Keratinocyte (primary cell): Measurements from ENCODE around the gene OR2T33. TPM values are rescaled to one million over a fixed set of nuclear protein-coding genes. Genes with fewer than 3 reads are reported as not detected.

Source experiments
- DNase-seq: peaks from one replicate; pipeline ENCODE4 v3.0.0-alpha.2; 2011; ENCODE audit warnings: low read depth, missing footprints, low spot score
- FAIRE-seq: peaks from 2 replicates; lab custom pipeline; 2011; peaks lifted over from hg19 to GRCh38; lab: Jason Lieb, UNC
- H2AFZ ChIP-seq: 2 replicates; pipeline ENCODE4 v1.6.0; 2012; ENCODE audit warnings: low read length, control low read depth, inconsistent platforms; ENCODE audit not compliant: control insufficient read depth
- H3K27ac ChIP-seq: 2 replicates; pipeline ENCODE4 v1.5.1; 2011; ENCODE audit warnings: low read length; ENCODE audit not compliant: control insufficient read depth, insufficient read depth
- H3K27me3 ChIP-seq: 3 replicates; pipeline ENCODE4 v1.6.0; 2011; ENCODE audit warnings: low read length; ENCODE audit not compliant: control insufficient read depth, insufficient read depth; ENCODE audit errors: extremely low read depth
- H3K36me3 ChIP-seq, 2 experiments: 2 replicates in 1 of 2; 3 replicates in 1 of 2; pipeline ENCODE4 v1.5.1; 2011; ENCODE audit warnings: low read length in 2 of 2, mild to moderate bottlenecking in 1 of 2; ENCODE audit not compliant: control insufficient read depth in 2 of 2, insufficient read depth in 2 of 2; ENCODE audit errors: extremely low read depth in 1 of 2
- H3K4me1 ChIP-seq: 3 replicates; pipeline ENCODE4 v1.5.1; 2011; ENCODE audit warnings: low read length; ENCODE audit not compliant: control insufficient read depth, insufficient read depth; ENCODE audit errors: extremely low read depth
- H3K4me2 ChIP-seq: 3 replicates; pipeline ENCODE4 v1.6.0; 2011; ENCODE audit warnings: low read depth, low read length; ENCODE audit not compliant: control insufficient read depth, insufficient read depth; ENCODE audit errors: extremely low read depth
- H3K4me3 ChIP-seq, 3 experiments: fragments of 200-600 bp in 1 of 3; sonication (generic) in 1 of 3; 2 replicates in 2 of 3; 3 replicates in 1 of 3; pipeline ENCODE4 v1.5.1; 2011 to 2016; ENCODE audit warnings: low read length in 3 of 3, mild to moderate bottlenecking in 3 of 3, control low read depth in 2 of 3, inconsistent platforms in 1 of 3, low read depth in 1 of 3, mixed read lengths in 1 of 3, mixed run types in 1 of 3, moderate library complexity in 1 of 3; ENCODE audit not compliant: control insufficient read depth in 2 of 3, insufficient read depth in 2 of 3; ENCODE audit errors: extremely low read depth in 1 of 3
- H3K79me2 ChIP-seq: 2 replicates; pipeline ENCODE4 v1.6.0; 2012; ENCODE audit warnings: low read length; ENCODE audit not compliant: control insufficient read depth, insufficient read depth
- H3K9ac ChIP-seq: 3 replicates; pipeline ENCODE4 v1.6.0; 2011; ENCODE audit warnings: low read length; ENCODE audit not compliant: control insufficient read depth, insufficient read depth; ENCODE audit errors: extremely low read depth
- H3K9me1 ChIP-seq: 3 replicates; pipeline ENCODE4 v1.6.0; 2011; ENCODE audit warnings: low read length; ENCODE audit not compliant: control insufficient read depth, insufficient read depth; ENCODE audit errors: extremely low read depth
- H3K9me3 ChIP-seq: 2 replicates; pipeline ENCODE4 v1.5.1; 2012; ENCODE audit warnings: low read depth, low read length; ENCODE audit not compliant: control insufficient read depth
- H4K20me1 ChIP-seq: 3 replicates; pipeline ENCODE4 v1.6.0; 2011; ENCODE audit warnings: low read length; ENCODE audit not compliant: control insufficient read depth, insufficient read depth; ENCODE audit errors: extremely low read depth
- EZH2 ChIP-seq: IDR thresholded peaks from one replicate; pipeline ENCODE4 v1.6.1; 2012; ENCODE audit warnings: inconsistent platforms, mild to moderate bottlenecking, low read length, moderate library complexity
- dilution Hi-C: fragments of 300-500 bp; cut with MboI; formaldehyde crosslinking; loops from one replicate; pipeline ENCODE4 v1.7.0; 2020; ENCODE audit warnings: low sequenced_read_pairs; ENCODE audit not compliant: extremely low pct_ligation_motif_present
- polyA plus RNA-seq, 5 experiments: library from polyadenylated mRNA; depleted of rRNA in 3 of 5; stranded (reverse) in 3 of 5; stranded (forward) in 1 of 5; unstranded in 1 of 5; fragments of >200 nt; gene quantifications; 1 replicate in 1 of 5; 2 replicates in 3 of 5; 3 replicates in 1 of 5; pipeline versions ENCODE4 v1.2.1 to v1.2.3, GENCODE V29; 2011 to 2012; ENCODE audit warnings: missing spikeins in 2 of 5, low read depth in 1 of 5, low replicate concordance in 1 of 5
- TF ChIP-seq, protein P1 (sequence below), 3 experiments: IDR thresholded peaks in 1 of 3; conservative IDR thresholded peaks in 1 of 3; optimal IDR thresholded peaks in 1 of 3; 2 replicates in 2 of 3; 3 replicates in 1 of 3; pipeline versions ENCODE3 to v1.5.1; 2011; ENCODE audit warnings: low read length in 3 of 3, mild to moderate bottlenecking in 3 of 3, moderate library complexity in 2 of 3, control low read depth in 1 of 3, inconsistent platforms in 1 of 3; ENCODE audit not compliant: insufficient read depth in 2 of 3; ENCODE audit errors: extremely low read depth in 1 of 3

OR2T33 gene
- polyA plus RNA-seq, 1 donor (not counting 4 experiments of a cell fraction or from before 2014, with no cell fraction given), result not detected

GRCh38 chr1:248229360-248229908 is 48.3 kb downstream of the OR2T33 start:
- FAIRE-seq (no peak), DNase-seq (no peak)
- Histone ChIP-seq H4K20me1 (no peaks in the 10 kb centered on the region), H3K4me3 (no peak overlapping the region), H3K9ac (no peak overlapping the region), H3K9me1 (no peaks in the 10 kb centered on the region), H3K36me3 (no peaks in the 10 kb centered on the region), H3K9me3 (peaks cover 4% of the 10 kb centered on the region), H3K27me3 (no peaks in the 10 kb centered on the region), H3K4me1 (no peaks in the 10 kb centered on the region), H3K27ac (no peak overlapping the region), H3K4me2 (no peak overlapping the region), H2AFZ (no peak overlapping the region), H3K79me2 (no peaks in the 10 kb centered on the region)
- dilution Hi-C loops, result no loop called here
- TF ChIP-seq, protein P1, sequence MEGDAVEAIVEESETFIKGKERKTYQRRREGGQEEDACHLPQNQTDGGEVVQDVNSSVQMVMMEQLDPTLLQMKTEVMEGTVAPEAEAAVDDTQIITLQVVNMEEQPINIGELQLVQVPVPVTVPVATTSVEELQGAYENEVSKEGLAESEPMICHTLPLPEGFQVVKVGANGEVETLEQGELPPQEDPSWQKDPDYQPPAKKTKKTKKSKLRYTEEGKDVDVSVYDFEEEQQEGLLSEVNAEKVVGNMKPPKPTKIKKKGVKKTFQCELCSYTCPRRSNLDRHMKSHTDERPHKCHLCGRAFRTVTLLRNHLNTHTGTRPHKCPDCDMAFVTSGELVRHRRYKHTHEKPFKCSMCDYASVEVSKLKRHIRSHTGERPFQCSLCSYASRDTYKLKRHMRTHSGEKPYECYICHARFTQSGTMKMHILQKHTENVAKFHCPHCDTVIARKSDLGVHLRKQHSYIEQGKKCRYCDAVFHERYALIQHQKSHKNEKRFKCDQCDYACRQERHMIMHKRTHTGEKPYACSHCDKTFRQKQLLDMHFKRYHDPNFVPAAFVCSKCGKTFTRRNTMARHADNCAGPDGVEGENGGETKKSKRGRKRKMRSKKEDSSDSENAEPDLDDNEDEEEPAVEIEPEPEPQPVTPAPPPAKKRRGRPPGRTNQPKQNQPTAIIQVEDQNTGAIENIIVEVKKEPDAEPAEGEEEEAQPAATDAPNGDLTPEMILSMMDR (optimal IDR thresholded peaks at IDR 0.05 in 1 of 3, IDR thresholded peaks at IDR 0.05 in 1 of 3, conservative IDR thresholded peaks at IDR 0.05 in 1 of 3; ENCODE audit: extremely low read depth in 1 of 3, insufficient read depth in 2 of 3, low read length in 3 of 3), result no peak
- no peak for TF ChIP-seq EZH2

DNA sequence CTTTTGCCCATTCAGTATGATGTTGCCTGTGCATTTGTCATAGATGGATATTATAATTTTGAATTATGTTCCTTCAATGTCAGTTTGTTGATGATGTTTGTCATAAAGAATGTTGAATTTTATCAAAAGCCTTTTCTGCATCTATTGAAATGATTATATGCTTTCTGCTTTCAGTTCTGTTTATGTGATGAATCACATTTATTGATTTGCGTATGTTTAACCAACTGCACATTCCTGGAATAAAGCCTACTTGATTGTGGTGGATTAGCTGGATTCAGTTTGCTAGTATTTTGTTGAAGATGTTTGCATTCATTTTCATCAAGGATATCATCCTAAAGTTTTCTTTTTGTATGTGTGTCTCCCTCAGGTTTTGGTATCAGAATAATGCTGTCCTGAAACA is 52.2 kb downstream of the OR2T33 start:
- TF ChIP-seq EZH2, result no peak
- TF ChIP-seq, protein P1 (optimal IDR thresholded peaks at IDR 0.05 in 1 of 3, IDR thresholded peaks at IDR 0.05 in 1 of 3, conservative IDR thresholded peaks at IDR 0.05 in 1 of 3; ENCODE audit: extremely low read depth in 1 of 3, insufficient read depth in 2 of 3, low read length in 3 of 3), result no peak
- Histone ChIP-seq H3K9me3 (peaks cover 4% of the 10 kb centered on the region), H2AFZ (no peak overlapping the region), H3K9ac (no peak overlapping the region), H3K79me2 (no peaks in the 10 kb centered on the region), H3K4me2 (no peak overlapping the region), H3K27me3 (no peaks in the 10 kb centered on the region), H3K27ac (no peak overlapping the region), H3K36me3 (no peaks in the 10 kb centered on the region), H3K4me3 (no peak overlapping the region), H4K20me1 (no peaks in the 10 kb centered on the region), H3K9me1 (no peaks in the 10 kb centered on the region), H3K4me1 (no peaks in the 10 kb centered on the region)
- no peak for DNase-seq
- FAIRE-seq, result no peak
- dilution Hi-C loops, result no loop called here

Other genes with a start within 250 kb of the OR2T33 start
- 0.03 TPM in 1 of 3 replicates, not detected in the others for gene OR2L2, start 247.9 kb downstream of the OR2T33 start, polyA plus RNA-seq
- not detected in 3 replicates for gene OR2L3, start 231.1 kb downstream of the OR2T33 start, polyA plus RNA-seq
- gene OR2L13, start 182.8 kb downstream of the OR2T33 start, polyA plus RNA-seq, result not detected in 3 replicates
- not detected in 3 replicates for gene OR2M5, start 132.8 kb downstream of the OR2T33 start, polyA plus RNA-seq
- gene OR2M2, start 103.2 kb downstream of the OR2T33 start, polyA plus RNA-seq, result not detected in 3 replicates
- not detected in 3 replicates for gene OR2M3, start 80.7 kb downstream of the OR2T33 start, polyA plus RNA-seq
- gene OR2M4, start 46.6 kb downstream of the OR2T33 start, polyA plus RNA-seq, result not detected in 3 replicates
- not detected in 3 replicates for gene OR2T12, start 25.4 kb upstream of the OR2T33 start, polyA plus RNA-seq
- not detected in 3 replicates for gene OR2M7, start 46.6 kb upstream of the OR2T33 start, polyA plus RNA-seq
- not detected in 3 replicates for gene OR14C36, start 70.8 kb upstream of the OR2T33 start, polyA plus RNA-seq
- gene OR2T4, start 83.7 kb upstream of the OR2T33 start, polyA plus RNA-seq, result not detected in 3 replicates
- not detected in 3 replicates for gene OR2T6, start 97.8 kb upstream of the OR2T33 start, polyA plus RNA-seq
- not detected in 3 replicates for gene OR2T1, start 125.1 kb upstream of the OR2T33 start, polyA plus RNA-seq
- gene OR2T2, start 167.7 kb upstream of the OR2T33 start, polyA plus RNA-seq, result not detected in 3 replicates
- gene OR2T3, start 195.4 kb upstream of the OR2T33 start, polyA plus RNA-seq, result not detected in 3 replicates
- not detected in 3 replicates for gene OR2T5, start 210.6 kb upstream of the OR2T33 start, polyA plus RNA-seq
- gene OR2G6, start 230.1 kb upstream of the OR2T33 start, polyA plus RNA-seq, result not detected in 3 replicates